Neural progenitor cell (in vitro differentiated cells): Measurements from ENCODE around the gene IGSF6.

Experiments used
- EZH2 ChIP-seq: fragments of 200-600 bp; sonication (generic); IDR thresholded peaks from 2 replicates; pipeline ENCODE4 v1.6.1; 2017; ENCODE audit warnings: antibody characterized with exemption, mild to moderate bottlenecking, moderate library complexity
- TF ChIP-seq, protein P1 (sequence below): fragments of 200-600 bp; sonication (generic); IDR thresholded peaks from 2 replicates; pipeline ENCODE4 v1.5.1; 2017; ENCODE audit warnings: antibody characterized with exemption, mild to moderate bottlenecking

DNA sequence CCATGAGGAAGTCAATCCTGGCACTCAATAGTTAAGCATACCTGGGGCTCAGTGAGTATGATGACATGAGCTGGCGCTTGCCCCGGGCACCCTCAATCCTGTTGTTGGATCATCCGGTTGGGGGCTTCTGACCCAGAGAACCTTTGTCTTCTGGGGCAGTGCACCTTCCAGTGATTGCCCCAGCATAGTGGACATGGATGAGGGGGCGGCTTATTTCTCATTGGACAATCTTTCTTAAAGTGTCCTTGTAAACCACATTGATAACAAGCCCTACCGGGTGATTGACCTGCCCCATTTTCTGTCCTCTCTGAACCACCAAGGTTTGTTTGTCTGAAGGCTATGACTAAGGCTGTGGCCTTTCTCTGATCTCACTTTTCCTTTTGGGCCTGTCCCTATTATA lies 18.2 kb downstream of the IGSF6 start:
- TF ChIP-seq, protein P1, sequence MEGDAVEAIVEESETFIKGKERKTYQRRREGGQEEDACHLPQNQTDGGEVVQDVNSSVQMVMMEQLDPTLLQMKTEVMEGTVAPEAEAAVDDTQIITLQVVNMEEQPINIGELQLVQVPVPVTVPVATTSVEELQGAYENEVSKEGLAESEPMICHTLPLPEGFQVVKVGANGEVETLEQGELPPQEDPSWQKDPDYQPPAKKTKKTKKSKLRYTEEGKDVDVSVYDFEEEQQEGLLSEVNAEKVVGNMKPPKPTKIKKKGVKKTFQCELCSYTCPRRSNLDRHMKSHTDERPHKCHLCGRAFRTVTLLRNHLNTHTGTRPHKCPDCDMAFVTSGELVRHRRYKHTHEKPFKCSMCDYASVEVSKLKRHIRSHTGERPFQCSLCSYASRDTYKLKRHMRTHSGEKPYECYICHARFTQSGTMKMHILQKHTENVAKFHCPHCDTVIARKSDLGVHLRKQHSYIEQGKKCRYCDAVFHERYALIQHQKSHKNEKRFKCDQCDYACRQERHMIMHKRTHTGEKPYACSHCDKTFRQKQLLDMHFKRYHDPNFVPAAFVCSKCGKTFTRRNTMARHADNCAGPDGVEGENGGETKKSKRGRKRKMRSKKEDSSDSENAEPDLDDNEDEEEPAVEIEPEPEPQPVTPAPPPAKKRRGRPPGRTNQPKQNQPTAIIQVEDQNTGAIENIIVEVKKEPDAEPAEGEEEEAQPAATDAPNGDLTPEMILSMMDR: no peak
- no peak for TF ChIP-seq EZH2
